Right renal cortex interstitium (tissue), 3 donors: ENCODE measurements around the gene KRTAP17-1. TPM values are rescaled to one million over a fixed set of nuclear protein-coding genes. Genes with fewer than 3 reads are reported as not detected.
"Not testable (repeated sequence)": the region's sequence is repeated elsewhere in the genome, so short reads cannot be mapped to it uniquely, and the experiment has no call there.

Experiments
- DNase-seq, 3 donors: peaks; one replicate each; pipeline ENCODE4 v3.0.0-alpha.2; 2013; ENCODE audit warnings: low read depth in 3 of 3, low spot score in 2 of 3
- polyA plus RNA-seq, 3 donors: library from polyadenylated mRNA; unstranded; fragments of 120-200 nt; gene quantifications; one replicate each; pipeline ENCODE4 v1.2.1, GENCODE V29; 2013; ENCODE audit not compliant: insufficient read length in 3 of 3

KRTAP17-1 gene
- not detected for polyA plus RNA-seq

- no peak for DNase-seq
Measured at GRCh38 chr17:41315204-41315794, at the start of gene KRTAP17-1. TSS of gene KRTAP17-1 (minus strand) at chr17:41315710. CDS start at chr17:41315650, 60 bp downstream.

- DNase-seq = no peak
Measured at GRCh38 chr17:41363881-41364280, 48.4 kb upstream of the KRTAP17-1 start.

- no peak for DNase-seq
Measured at GRCh38 chr17:41360296-41360995, 44.9 kb upstream of the KRTAP17-1 start.

GRCh38 chr17:41354536-41354935 is 39.0 kb upstream of the KRTAP17-1 start:
- no peak for DNase-seq

- no peak for DNase-seq
Measured at GRCh38 chr17:41352597-41353366, 37.3 kb upstream of the KRTAP17-1 start.

GRCh38 chr17:41351177-41351576 is 35.7 kb upstream of the KRTAP17-1 start:
- DNase-seq = no peak

- not testable (repeated sequence) for DNase-seq
Measured at GRCh38 chr17:41350381-41350878, 34.9 kb upstream of the KRTAP17-1 start, which contains the start of gene KRT33A. TSS of gene KRT33A (minus strand) at chr17:41350828. CDS start at chr17:41350767, 61 bp downstream.

GRCh38 chr17:41347869-41348760 is 32.6 kb upstream of the KRTAP17-1 start:
- DNase-seq = no peak

GRCh38 chr17:41346421-41346820 is 30.9 kb upstream of the KRTAP17-1 start:
- DNase-seq = not testable (repeated sequence)

- DNase-seq = no peak
Measured at GRCh38 chr17:41345992-41346391, 30.5 kb upstream of the KRTAP17-1 start.

- no peak for DNase-seq
Measured at GRCh38 chr17:41343029-41343428, 27.5 kb upstream of the KRTAP17-1 start.

- no peak for DNase-seq
Measured at GRCh38 chr17:41340934-41341861, 25.7 kb upstream of the KRTAP17-1 start.

- no peak for DNase-seq
Measured at GRCh38 chr17:41340494-41340893, 25.0 kb upstream of the KRTAP17-1 start.

- DNase-seq = no peak
Measured at GRCh38 chr17:41339571-41340172, 24.2 kb upstream of the KRTAP17-1 start.

- DNase-seq = no peak
Measured at GRCh38 chr17:41338961-41339485, 23.5 kb upstream of the KRTAP17-1 start.

- no peak for DNase-seq
Measured at GRCh38 chr17:41335747-41336146, 20.2 kb upstream of the KRTAP17-1 start.

- DNase-seq = no peak
Measured at GRCh38 chr17:41334385-41335305, 19.1 kb upstream of the KRTAP17-1 start.
